Dermis microvascular lymphatic vessel endothelial cell (primary cell): ENCODE results near the gene SEC16B. TPM values are rescaled to one million over a fixed set of nuclear protein-coding genes. Genes with fewer than 3 reads are reported as not detected.
A peak's percentile ranks its signal among the peaks of the same experiment; 100 is the strongest.

ENCODE experiments used
- DNase-seq, 2 donors: peaks; one replicate each; pipeline versions ENCODE4 v3.0.0 to v3.0.0-alpha.2; 2010; ENCODE audit warnings: low read depth in 2 of 2
- total RNA-seq: library from RNA; depleted of rRNA; stranded (reverse); fragments of >200 nt; gene quantifications from 2 replicates; pipeline ENCODE4 v1.2.1, GENCODE V29; 2014

SEC16B gene
- total RNA-seq, 1 donor from 2014 or later, result 0.39 TPM

DNA sequence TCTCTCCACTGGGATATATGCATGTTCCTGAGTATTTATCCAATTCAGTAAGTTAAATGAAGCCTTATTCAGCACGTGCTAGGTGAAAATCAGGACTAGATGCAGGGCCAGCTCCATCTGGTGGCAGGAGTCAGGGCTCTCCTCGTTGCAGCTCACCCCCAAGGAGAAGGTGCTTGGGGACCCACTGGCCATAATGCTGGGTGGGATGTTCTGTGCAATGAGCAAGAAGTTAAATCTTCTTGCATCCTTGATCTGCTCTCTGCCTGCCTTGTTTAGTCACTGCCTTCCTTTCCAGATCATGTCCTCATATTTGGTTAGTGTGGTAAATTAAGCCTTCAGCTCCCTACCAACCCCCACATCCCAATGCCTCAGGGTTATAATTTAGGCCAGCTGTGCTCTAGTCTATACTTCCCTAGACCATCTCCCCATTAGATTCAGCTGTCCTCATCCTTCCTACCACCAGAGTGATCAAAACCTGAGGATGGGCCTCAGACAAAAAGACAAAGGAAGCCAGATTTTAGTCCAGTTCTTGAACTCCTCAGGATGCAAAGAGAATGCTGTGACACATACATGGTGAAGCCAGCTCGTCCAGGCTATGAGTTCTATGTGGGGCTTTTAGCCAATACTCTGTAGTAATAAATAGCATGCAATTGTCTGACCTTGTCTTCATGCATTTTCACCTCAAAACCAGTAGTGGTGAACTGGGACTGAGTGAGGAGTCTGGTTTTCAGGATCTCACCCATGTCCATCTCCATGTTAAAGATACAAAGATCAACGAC lies 55.9 kb downstream of the SEC16B start:
- peak in 1 of 2 donors; percentile 49 for DNase-seq

DNA sequence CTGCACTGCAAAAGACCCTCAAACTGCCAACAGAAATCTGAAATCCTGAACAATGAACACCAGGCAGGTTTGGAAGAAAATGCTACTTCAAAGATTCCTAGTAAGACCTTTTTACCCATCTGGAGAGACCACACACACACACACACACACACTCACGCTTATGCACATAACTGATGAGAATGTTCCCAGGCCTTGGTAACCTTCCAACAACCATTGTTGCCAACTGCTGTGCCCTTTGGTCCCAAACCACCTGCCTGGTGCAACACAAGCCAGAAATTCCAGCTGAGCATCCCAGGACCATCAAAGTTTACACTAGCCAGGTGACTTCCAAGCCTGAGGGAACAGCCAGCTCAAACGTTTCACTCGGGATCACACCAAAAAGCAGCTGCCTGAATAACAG lies 56.9 kb downstream of the SEC16B start:
- peak in 1 of 2 donors; percentile 5 for DNase-seq

DNA sequence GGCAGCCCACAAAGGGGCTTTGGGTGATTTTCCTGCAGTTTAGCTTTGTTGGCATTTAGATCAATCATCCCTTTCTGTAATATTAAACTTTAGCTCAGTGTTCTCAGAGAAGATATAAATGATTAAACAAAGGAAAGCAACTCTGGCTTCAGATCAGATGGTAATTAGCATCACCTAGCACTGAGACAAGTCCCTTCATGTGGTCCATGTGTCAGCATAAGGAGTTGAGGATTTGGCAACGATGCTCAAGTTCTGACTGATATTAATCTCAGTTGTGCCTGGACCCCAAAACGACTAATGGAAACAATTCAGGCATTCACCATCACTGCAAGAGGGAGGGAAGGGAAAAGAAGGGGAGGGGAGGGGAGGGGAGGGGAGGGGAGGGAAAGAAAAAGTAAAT lies 60.4 kb downstream of the SEC16B start:
- DNase-seq, result no peak

DNA sequence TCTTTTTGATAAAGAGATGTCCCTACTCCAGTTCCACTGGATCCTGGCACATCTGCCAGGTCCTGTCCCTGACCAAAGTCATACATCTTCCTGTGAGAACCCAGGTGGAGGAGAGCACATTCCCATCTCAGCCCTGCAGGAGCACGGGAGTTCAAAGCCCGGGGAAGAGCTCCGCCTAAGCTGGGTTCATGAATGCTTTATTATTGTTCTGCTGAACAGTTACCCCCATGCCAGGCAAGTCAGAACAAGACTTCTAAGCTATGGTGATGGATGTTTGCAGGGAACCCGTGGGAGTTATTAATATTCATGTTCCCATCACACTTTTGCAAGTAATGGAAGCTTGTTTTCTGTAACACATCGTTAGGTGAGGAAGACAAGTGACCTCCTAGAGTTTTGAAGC lies 62.9 kb downstream of the SEC16B start:
- DNase-seq, result no peak

DNA sequence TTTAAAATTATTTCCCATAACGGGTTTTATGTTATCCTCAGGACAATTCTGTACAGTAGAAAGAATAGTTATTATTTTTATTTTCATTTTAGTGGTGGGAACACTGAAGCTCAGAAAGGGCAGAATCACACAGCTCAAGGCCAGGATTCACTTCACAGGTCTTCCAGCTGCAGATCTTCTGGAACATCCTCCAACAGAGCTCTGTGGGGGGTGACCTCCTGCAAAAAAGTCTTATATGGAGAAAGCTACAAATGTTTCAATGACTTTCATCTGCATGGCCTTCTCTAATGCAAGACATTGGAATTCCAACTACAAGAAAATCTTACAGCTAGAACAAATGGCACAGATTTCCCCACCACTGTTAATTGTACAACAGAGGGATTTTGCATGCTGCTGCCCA lies 64.2 kb downstream of the SEC16B start:
- no peak for DNase-seq

DNA sequence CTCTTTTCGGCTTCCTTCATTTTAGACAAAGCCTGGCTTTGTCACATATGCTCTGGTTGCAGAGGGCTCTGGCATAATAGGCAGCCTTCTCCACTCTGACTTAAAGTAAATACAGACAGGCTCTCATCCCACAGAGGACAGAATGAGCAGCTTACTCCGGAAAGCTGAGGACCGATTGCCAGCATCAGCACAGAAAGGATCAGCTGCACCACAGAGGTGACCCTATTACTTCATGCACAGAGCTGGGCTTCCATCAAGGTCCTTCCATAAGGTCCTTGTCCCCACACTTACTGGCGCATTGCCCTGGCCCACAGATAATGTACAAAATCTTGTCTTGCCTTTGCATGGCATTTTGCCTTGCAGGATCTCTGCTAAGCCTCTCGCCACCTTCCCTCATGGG lies 67.6 kb downstream of the SEC16B start:
- DNase-seq, result no peak

DNA sequence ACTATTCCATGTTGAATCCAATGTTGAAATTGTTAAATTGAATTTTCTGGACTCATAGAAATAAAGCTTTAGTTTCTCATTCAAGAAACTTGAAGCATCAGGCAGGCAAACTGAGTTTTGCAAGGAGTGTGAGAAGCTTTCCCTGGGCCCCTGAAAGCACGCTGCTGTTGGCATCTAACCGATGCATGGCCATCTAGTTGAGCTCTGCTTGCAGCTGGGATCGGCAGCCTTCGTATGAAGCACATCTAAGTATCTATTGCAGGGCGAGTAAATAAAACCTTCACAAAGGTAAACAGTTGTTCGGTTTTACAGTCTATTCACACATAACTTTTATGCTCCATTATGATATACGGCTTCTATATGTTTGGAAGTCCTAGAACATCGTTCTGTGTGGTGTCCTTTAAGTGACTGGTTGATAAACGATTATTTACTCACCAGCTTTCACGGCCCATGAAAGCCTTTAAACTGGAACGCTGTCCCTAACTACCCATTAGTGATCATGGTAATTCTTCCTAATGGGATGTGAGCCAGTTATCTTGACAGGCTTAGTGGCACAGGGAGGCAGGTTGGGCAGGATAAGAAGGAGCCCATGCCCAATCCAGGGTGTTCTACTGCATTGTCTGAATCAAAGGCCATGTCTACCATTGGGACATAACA lies 71.7 kb downstream of the SEC16B start:
- DNase-seq, result no peak

DNA sequence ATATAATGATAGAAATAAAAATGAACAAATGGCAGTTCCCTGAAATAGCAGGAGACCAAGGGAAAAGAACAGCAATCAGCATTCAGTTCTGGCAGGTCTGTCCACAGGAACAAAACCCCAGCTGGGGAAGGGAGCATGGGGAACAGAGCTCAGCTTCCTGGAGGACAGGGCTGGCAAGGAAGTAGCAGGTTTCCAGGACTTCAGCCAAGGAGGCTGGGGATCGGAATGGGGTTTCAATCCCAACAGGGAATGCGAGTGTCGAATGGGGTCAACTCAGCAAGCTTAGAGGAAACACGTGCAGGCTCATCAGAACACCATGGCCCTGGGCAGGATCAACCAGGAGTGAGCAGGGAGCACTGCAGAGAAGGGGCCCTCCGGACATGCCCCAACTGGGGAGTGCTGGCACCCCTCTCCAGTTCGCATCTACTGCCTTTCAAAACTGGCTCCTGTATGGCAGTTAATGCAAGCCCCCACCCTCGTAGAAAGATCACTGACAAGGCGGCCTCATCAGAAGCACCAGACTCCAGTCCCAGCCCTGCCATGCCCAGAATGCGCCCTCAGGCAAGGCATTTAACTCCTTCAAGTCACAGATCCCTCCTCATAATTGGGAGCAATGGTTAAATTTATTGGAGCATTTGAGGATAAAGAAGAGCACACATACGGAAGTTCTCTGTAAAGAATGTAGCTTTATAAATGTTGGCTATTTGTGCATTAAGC lies 72.4 kb downstream of the SEC16B start:
- peak; percentile 7 to 11 for DNase-seq

Other genes with a start within 250 kb of the SEC16B start
- 12.6 and 19.1 TPM in 2 replicates for gene RASAL2, start 124.0 kb upstream of the SEC16B start, total RNA-seq